Sigmoid colon (tissue), 4 donors: ENCODE measurements around the gene RAB27B.

Source experiments
- CTCF ChIP-seq, 4 experiments: fragments of 450-650 bp in 3 of 4; fragments of 200-600 bp in 1 of 4; IDR thresholded peaks; one replicate each; pipeline ENCODE4 v1.5.1; 2016 to 2019; ENCODE audit warnings: antibody characterized with exemption in 4 of 4, mild to moderate bottlenecking in 3 of 4, moderate library complexity in 2 of 4
- EP300 ChIP-seq, 4 donors: sonication (generic); formaldehyde crosslinking; IDR thresholded peaks; one replicate each; pipeline ENCODE4 v1.6.1; 2017; ENCODE audit warnings: antibody characterized with exemption in 4 of 4
- POLR2A ChIP-seq, 2 donors: fragments of 450-650 bp; IDR thresholded peaks; one replicate each; pipeline ENCODE4 v1.6.1; 2016; ENCODE audit warnings: antibody characterized with exemption in 2 of 2, mild to moderate bottlenecking in 2 of 2, moderate library complexity in 2 of 2
- POLR2AphosphoS5 ChIP-seq, 4 donors: sonication (generic); formaldehyde crosslinking; IDR thresholded peaks; one replicate each; pipeline ENCODE4 v1.6.1; 2017; ENCODE audit warnings: antibody characterized with exemption in 4 of 4

GRCh38 chr18:54877076-54877475 lies 48.8 kb downstream of the RAB27B start:
- no peak for TF ChIP-seq CTCF (IDR thresholded peaks at IDR 0.05)
- TF ChIP-seq POLR2A (IDR thresholded peaks at IDR 0.05) = no peak
- TF ChIP-seq POLR2AphosphoS5 (IDR thresholded peaks at IDR 0.05) = no peak
- TF ChIP-seq EP300 (IDR thresholded peaks at IDR 0.05) = no peak
